ENCODE results near the gene MUC5AC.

DNA sequence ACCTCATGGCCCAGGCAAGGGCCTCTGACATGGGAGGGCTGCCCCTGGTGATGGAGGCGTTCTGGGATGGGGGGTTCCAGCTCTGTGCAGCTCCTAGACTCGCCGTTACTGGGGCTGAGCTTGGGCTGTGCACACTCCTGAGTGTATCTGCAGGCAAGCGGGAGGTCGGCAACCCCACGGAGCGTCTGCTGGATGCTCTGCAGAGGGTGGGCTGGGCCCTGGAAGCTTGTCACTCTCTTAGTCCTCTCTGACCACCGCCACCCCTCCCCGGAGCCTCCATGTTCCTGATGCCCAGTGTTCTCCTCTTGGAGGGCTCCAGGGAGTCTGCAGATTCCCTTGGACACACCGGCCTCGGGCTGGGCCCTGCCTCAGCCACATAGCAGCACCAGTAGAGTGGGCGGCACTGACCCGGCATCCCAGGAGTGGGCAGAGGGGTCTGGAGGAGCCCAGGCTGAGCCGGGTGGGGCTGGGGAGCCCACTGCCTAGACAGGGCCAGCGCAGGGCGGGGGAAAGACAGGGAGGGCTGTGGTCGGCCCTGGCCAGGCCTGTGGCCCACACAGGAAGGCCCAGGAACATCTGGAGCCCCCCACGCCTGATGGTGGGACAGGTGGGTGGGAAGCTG lies 44.5 kb downstream of the MUC5AC start:
- TF ChIP-seq, protein P1, sequence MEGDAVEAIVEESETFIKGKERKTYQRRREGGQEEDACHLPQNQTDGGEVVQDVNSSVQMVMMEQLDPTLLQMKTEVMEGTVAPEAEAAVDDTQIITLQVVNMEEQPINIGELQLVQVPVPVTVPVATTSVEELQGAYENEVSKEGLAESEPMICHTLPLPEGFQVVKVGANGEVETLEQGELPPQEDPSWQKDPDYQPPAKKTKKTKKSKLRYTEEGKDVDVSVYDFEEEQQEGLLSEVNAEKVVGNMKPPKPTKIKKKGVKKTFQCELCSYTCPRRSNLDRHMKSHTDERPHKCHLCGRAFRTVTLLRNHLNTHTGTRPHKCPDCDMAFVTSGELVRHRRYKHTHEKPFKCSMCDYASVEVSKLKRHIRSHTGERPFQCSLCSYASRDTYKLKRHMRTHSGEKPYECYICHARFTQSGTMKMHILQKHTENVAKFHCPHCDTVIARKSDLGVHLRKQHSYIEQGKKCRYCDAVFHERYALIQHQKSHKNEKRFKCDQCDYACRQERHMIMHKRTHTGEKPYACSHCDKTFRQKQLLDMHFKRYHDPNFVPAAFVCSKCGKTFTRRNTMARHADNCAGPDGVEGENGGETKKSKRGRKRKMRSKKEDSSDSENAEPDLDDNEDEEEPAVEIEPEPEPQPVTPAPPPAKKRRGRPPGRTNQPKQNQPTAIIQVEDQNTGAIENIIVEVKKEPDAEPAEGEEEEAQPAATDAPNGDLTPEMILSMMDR (IDR thresholded peaks at IDR 0.05), result no peak
- TF ChIP-seq POLR2A (IDR thresholded peaks at IDR 0.05; ENCODE audit: low read depth) (no peak), POLR2AphosphoS5 (IDR thresholded peaks at IDR 0.05) (no peak), EP300 (IDR thresholded peaks at IDR 0.05) (no peak)
